ENCODE results near the gene PTPRN2.

The PTPRN2 gene

DNA sequence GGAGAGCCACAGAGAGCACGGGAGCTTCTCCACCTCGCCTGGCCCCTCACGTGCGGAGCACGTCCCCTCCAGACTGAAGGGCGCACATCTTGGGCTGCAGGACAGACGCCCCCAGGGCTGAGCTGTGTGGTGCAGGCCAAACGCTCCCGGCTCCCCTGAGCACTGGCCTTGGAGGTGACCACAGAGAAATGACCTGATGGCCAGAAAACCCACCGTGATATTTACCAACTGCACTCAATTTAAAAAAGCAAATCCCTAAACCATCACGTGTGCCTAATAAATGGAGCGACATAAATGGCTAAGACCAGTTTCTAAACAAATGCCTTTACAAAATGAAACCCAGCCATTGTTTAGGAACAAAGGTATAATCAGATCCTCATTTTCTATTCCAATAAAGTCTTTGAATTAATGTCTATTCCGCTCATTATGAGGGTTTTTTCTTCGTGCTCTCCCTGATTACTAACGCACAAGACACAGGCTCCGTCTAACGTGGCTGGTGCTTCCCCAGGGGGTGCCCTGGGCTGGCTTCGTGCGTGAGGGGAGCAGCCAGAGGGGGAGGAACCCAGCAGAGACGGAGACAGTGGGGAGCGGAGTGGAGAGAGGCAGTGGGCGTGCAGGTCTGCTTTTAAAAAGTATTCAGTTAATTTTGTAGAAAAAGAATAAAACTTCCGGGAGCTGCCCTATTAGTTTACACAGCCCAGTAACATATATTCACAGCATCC lies 1060.5 kb downstream of the PTPRN2 start:
- DNase-seq (ENCODE audit: low spot score in 2 of 2): no peak
- no peak overlapping the region for H3K27ac Mint-ChIP-seq (ENCODE audit: low read depth)

DNA sequence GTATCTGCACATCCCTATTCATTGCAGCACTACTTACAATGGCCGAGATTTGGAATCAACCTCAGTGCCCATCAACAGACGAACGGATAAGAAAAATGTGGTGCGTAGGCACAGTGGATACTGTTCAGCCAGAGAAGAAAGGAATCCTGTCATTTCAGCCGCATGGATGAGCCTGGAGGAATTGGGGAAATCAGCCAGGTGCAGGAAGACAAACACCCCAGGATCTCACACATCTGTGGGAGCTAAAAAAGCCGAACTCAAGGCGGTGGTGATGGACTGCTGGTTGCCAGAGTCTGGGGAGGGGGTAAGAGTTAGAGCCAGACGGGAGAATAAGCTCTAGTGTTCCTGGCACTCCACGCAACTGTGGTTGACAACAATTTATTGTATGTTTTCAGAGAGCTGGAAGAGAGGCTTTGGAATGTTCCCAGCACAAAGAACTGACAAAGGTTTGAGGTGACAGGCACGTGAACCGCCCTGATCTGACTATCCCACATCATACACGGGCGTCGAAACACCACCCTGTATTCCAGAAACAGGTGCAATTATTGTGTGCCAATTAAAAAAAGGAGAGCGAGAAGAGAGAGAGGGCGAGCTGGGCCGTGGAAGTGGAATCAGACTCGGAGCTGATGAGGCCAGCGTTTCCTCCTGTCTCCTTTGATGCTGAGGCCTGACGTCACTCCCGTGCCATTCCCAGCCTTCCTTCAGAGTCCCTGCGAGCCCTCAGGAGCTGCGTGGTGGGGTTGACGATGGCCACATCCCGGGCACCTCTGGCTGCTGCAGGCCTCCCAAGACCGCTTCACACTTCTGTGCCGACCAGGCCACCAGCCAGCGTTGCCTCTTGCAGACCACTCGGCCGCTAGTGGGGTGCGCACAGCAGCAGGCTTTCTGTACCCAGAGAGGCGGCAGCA lies 1061.4 kb downstream of the PTPRN2 start:
- Mint-ChIP-seq H3K27ac (ENCODE audit: low read depth) (no peak overlapping the region), H3K4me3 (no peak overlapping the region), H3K9me3 (no peaks in the 10 kb centered on the region), H3K27me3 (peaks cover 21% of the 10 kb centered on the region), H3K4me1 (no peaks in the 10 kb centered on the region), H3K36me3 (ENCODE audit: insufficient read depth) (no peaks in the 10 kb centered on the region)
- DNase-seq (ENCODE audit: low spot score in 2 of 2) (no peak), ATAC-seq (replicated peaks; ENCODE audit: extremely low read depth, poor library complexity, severe bottlenecking) (no peak)

More for the DNA sequence above, 1060.5 kb downstream of the PTPRN2 start:
- no peaks in the 10 kb centered on the region for H3K36me3 Mint-ChIP-seq (ENCODE audit: insufficient read depth)
- no peaks in the 10 kb centered on the region for H3K4me1 Mint-ChIP-seq
- peaks cover 7% of the 10 kb centered on the region for H3K9me3 Mint-ChIP-seq
- no peak for ATAC-seq (replicated peaks; ENCODE audit: extremely low read depth, poor library complexity, severe bottlenecking)
- no peak overlapping the region for H3K4me3 Mint-ChIP-seq
- peaks cover 29% of the 10 kb centered on the region for H3K27me3 Mint-ChIP-seq

DNA sequence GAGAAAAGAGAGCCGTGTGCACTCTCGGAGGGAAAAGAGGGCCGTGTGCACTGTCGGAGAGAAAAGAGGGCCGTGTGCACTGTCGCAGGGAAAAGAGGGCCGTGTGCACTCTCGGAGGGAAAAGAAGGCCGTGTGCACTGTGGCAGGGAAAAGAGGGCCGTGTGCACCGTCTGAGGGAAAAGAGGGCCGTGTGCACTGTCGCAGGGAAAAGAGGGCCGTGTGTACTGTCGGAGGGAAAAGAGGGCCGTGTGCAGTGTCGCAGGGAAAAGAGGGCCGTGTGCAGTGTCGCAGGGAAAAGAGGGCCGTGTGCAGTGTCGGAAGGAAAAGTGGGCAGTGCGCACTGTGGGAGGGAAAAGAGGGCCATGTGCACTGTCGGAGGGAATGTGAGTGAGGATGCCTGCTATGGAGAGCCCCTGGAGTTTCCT lies 1062.1 kb downstream of the PTPRN2 start:
- no peak for ATAC-seq (replicated peaks; ENCODE audit: extremely low read depth, poor library complexity, severe bottlenecking)
- DNase-seq (ENCODE audit: low spot score in 2 of 2): no peak
- peak overlapping the region; percentile 14 for H3K27ac Mint-ChIP-seq (ENCODE audit: low read depth)

DNA sequence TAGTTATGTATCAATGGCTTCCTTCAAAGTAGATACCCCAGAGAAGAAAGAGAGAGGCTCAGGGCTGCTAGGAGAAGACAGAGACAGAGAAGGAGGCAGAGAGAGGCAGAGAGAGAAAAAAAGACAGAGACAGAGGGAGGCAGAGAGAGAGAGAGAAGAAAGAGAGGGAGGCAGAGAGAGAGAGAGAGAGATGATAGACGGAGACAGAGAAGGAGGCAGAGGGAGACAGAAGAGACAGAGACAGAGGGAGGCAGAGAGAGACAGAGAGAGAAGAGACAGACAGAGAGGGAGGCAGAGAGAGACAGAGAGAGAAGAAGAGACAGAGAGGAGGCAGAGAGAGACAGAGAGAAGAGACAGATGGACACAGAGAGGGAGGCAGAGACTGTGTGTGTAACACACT lies 1062.9 kb downstream of the PTPRN2 start:
- H3K27ac Mint-ChIP-seq (ENCODE audit: low read depth): peak overlapping the region; percentile 14
- H3K9me3 Mint-ChIP-seq: no peaks in the 10 kb centered on the region
- no peak for ATAC-seq (replicated peaks; ENCODE audit: extremely low read depth, poor library complexity, severe bottlenecking)
- no peaks in the 10 kb centered on the region for H3K4me1 Mint-ChIP-seq
- peaks cover 29% of the 10 kb centered on the region for H3K27me3 Mint-ChIP-seq
- DNase-seq (ENCODE audit: low spot score in 2 of 2): no peak
- no peak overlapping the region for H3K4me3 Mint-ChIP-seq
- H3K36me3 Mint-ChIP-seq (ENCODE audit: insufficient read depth): no peaks in the 10 kb centered on the region

More for the DNA sequence above, 1062.1 kb downstream of the PTPRN2 start:
- no peak overlapping the region for H3K4me3 Mint-ChIP-seq
- no peaks in the 10 kb centered on the region for H3K9me3 Mint-ChIP-seq
- H3K36me3 Mint-ChIP-seq (ENCODE audit: insufficient read depth): no peaks in the 10 kb centered on the region
- H3K27me3 Mint-ChIP-seq: peaks cover 26% of the 10 kb centered on the region
- H3K4me1 Mint-ChIP-seq: no peaks in the 10 kb centered on the region

DNA sequence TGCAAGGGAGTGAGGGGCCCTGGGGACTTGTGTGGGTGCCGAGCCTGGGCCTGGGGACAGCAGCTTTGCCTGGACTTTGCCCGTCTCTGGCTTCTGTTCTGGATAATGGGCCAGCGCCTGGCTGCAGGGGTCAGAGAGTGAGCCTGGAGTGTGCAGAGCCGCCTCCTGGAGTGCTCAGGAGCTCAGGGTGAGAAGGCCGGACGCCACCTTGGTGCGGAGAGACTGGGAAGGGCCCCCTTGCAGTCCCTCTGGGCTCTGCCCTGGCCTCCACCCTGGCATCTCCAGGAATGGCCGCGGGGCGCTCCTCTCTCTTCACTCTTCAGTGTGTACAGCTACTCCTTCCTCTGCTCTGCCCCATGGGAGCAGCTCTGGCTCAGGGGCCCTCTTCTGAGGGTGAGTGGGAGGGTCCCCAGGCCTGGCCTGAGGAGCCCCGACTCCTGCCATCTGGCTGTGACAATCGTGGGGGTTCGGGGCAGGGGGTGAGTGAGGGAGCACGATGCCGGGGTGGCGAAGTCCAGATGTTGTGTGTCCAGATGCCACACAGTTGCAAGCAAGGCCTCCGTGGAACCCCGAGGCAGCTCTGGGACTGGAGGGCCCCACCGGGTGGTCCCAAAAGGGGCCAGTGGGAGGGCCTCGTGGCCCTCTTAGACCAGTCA lies 1063.7 kb downstream of the PTPRN2 start:
- Mint-ChIP-seq H3K9me3 (no peaks in the 10 kb centered on the region), H3K27ac (ENCODE audit: low read depth) (no peak overlapping the region), H3K4me3 (no peak overlapping the region), H3K27me3 (peaks cover 29% of the 10 kb centered on the region), H3K4me1 (no peaks in the 10 kb centered on the region), H3K36me3 (ENCODE audit: insufficient read depth) (no peaks in the 10 kb centered on the region)
- ATAC-seq (replicated peaks; ENCODE audit: extremely low read depth, poor library complexity, severe bottlenecking): no peak
- no peak for DNase-seq (ENCODE audit: low spot score in 2 of 2)

DNA sequence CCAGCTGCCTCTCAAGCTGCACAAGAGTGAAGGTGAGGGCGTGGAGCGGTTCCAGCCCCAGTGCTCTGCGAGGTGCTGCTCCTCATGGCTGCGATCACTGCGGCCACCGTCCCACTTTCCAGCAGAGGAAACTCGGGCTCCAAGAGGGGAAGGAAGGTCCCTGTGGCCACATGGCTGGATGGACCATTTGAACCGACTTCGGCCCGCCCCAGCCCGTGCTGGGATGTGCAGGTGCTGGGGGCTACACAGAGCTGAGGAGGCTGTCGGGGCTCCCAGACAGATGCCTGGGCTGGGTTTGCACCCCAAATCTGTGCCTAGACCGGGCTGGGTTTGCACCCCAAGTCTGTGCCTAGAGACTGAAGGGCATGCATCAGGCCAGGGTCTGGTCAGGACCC lies 1064.3 kb downstream of the PTPRN2 start:
- Mint-ChIP-seq H3K27me3 (peaks cover 29% of the 10 kb centered on the region), H3K27ac (ENCODE audit: low read depth) (no peak overlapping the region), H3K4me3 (no peak overlapping the region), H3K36me3 (ENCODE audit: insufficient read depth) (no peaks in the 10 kb centered on the region), H3K4me1 (no peaks in the 10 kb centered on the region), H3K9me3 (no peaks in the 10 kb centered on the region)
- ATAC-seq (replicated peaks; ENCODE audit: extremely low read depth, poor library complexity, severe bottlenecking): no peak
- no peak for DNase-seq (ENCODE audit: low spot score in 2 of 2)

GRCh38 chr7:157522954-157523353 lies 1064.7 kb downstream of the PTPRN2 start:
- no peak overlapping the region for H3K4me3 Mint-ChIP-seq
- no peaks in the 10 kb centered on the region for H3K9me3 Mint-ChIP-seq
- peaks cover 29% of the 10 kb centered on the region for H3K27me3 Mint-ChIP-seq
- DNase-seq (ENCODE audit: low spot score in 2 of 2) (no peak), ATAC-seq (replicated peaks; ENCODE audit: extremely low read depth, poor library complexity, severe bottlenecking) (no peak)
- H3K4me1 Mint-ChIP-seq: no peaks in the 10 kb centered on the region
- H3K27ac Mint-ChIP-seq (ENCODE audit: low read depth): no peak overlapping the region
- H3K36me3 Mint-ChIP-seq (ENCODE audit: insufficient read depth): no peaks in the 10 kb centered on the region

- Mint-ChIP-seq H3K36me3 (ENCODE audit: insufficient read depth) (no peaks in the 10 kb centered on the region), H3K9me3 (no peaks in the 10 kb centered on the region), H3K4me1 (no peaks in the 10 kb centered on the region), H3K4me3 (no peak overlapping the region), H3K27ac (ENCODE audit: low read depth) (no peak overlapping the region), H3K27me3 (peaks cover 29% of the 10 kb centered on the region)
- DNase-seq (ENCODE audit: low spot score in 2 of 2): no peak
- ATAC-seq (replicated peaks; ENCODE audit: extremely low read depth, poor library complexity, severe bottlenecking): no peak
Observed at GRCh38 chr7:157522189-157522588, 1065.4 kb downstream of the PTPRN2 start.

GRCh38 chr7:157521752-157522151 lies 1065.9 kb downstream of the PTPRN2 start:
- Mint-ChIP-seq H3K4me3 (no peak overlapping the region), H3K4me1 (no peaks in the 10 kb centered on the region), H3K36me3 (ENCODE audit: insufficient read depth) (no peaks in the 10 kb centered on the region), H3K27me3 (peaks cover 32% of the 10 kb centered on the region), H3K9me3 (no peaks in the 10 kb centered on the region), H3K27ac (ENCODE audit: low read depth) (no peak overlapping the region)
- ATAC-seq (replicated peaks; ENCODE audit: extremely low read depth, poor library complexity, severe bottlenecking) (no peak), DNase-seq (ENCODE audit: low spot score in 2 of 2) (no peak)

DNA sequence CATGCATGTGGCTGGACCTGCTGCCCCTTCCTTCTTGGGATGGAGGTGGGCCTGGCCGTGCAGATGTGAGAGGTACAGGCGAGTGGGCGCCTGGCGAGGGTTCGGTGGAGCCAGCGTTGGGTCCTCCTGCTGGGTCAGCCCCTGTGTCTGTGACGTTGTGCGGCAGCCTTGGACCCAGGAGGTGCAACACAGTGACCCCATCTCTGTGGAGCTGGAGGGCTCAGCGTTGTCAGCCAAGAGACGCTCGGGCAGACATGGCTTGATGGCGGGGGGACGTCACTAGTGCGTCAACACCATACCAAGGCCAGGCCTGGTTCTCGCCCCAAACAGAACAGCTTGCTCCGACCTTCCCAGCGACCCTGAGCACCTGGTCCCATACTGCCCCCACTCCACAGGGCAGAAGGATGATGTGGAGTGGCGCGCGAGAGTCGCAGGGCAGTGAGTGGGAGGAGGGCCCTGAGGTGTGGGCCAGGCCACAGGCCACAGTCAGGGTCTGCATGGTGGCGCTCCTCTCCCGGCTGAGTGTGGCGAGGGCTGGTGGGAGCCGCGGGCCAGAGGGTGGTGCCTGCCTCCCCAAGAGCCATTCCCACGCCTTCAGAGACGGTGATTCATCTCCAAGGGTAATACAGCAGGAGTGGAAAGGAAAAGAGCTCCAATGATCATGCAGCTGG lies 1066.4 kb downstream of the PTPRN2 start:
- ATAC-seq (replicated peaks; ENCODE audit: extremely low read depth, poor library complexity, severe bottlenecking): no peak
- Mint-ChIP-seq H3K27me3 (peaks cover 32% of the 10 kb centered on the region), H3K27ac (ENCODE audit: low read depth) (no peak overlapping the region)

GRCh38 chr7:157520249-157520648 lies 1067.4 kb downstream of the PTPRN2 start:
- no peaks in the 10 kb centered on the region for H3K9me3 Mint-ChIP-seq
- H3K27ac Mint-ChIP-seq (ENCODE audit: low read depth): no peak overlapping the region

More for the DNA sequence above, 1066.4 kb downstream of the PTPRN2 start:
- Mint-ChIP-seq H3K4me3 (no peak overlapping the region), H3K36me3 (ENCODE audit: insufficient read depth) (no peaks in the 10 kb centered on the region), H3K9me3 (no peaks in the 10 kb centered on the region), H3K4me1 (no peaks in the 10 kb centered on the region)
- DNase-seq (ENCODE audit: low spot score in 2 of 2): no peak

GRCh38 chr7:157519798-157520244 lies 1067.8 kb downstream of the PTPRN2 start:
- DNase-seq (ENCODE audit: low spot score in 2 of 2) (no peak), ATAC-seq (replicated peaks; ENCODE audit: extremely low read depth, poor library complexity, severe bottlenecking) (no peak)
- Mint-ChIP-seq H3K27me3 (peaks cover 31% of the 10 kb centered on the region), H3K4me1 (no peaks in the 10 kb centered on the region), H3K36me3 (ENCODE audit: insufficient read depth) (no peaks in the 10 kb centered on the region), H3K9me3 (no peaks in the 10 kb centered on the region), H3K4me3 (no peak overlapping the region), H3K27ac (ENCODE audit: low read depth) (no peak overlapping the region)

More at GRCh38 chr7:157520249-157520648, 1067.4 kb downstream of the PTPRN2 start:
- no peak for DNase-seq (ENCODE audit: low spot score in 2 of 2)
- H3K36me3 Mint-ChIP-seq (ENCODE audit: insufficient read depth): no peaks in the 10 kb centered on the region
- no peak overlapping the region for H3K4me3 Mint-ChIP-seq
- no peaks in the 10 kb centered on the region for H3K4me1 Mint-ChIP-seq
- peaks cover 31% of the 10 kb centered on the region for H3K27me3 Mint-ChIP-seq
- ATAC-seq (replicated peaks; ENCODE audit: extremely low read depth, poor library complexity, severe bottlenecking): no peak

Data from central memory CD8-positive, alpha-beta T cell (primary cell).